ENCODE results near the gene C11orf71.

- TF ChIP-seq, protein P1, sequence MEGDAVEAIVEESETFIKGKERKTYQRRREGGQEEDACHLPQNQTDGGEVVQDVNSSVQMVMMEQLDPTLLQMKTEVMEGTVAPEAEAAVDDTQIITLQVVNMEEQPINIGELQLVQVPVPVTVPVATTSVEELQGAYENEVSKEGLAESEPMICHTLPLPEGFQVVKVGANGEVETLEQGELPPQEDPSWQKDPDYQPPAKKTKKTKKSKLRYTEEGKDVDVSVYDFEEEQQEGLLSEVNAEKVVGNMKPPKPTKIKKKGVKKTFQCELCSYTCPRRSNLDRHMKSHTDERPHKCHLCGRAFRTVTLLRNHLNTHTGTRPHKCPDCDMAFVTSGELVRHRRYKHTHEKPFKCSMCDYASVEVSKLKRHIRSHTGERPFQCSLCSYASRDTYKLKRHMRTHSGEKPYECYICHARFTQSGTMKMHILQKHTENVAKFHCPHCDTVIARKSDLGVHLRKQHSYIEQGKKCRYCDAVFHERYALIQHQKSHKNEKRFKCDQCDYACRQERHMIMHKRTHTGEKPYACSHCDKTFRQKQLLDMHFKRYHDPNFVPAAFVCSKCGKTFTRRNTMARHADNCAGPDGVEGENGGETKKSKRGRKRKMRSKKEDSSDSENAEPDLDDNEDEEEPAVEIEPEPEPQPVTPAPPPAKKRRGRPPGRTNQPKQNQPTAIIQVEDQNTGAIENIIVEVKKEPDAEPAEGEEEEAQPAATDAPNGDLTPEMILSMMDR (IDR thresholded peaks at IDR 0.05) = no peak
- no peak for TF ChIP-seq POLR2AphosphoS5 (IDR thresholded peaks at IDR 0.05)
Observed at GRCh38 chr11:114353443-114353842, 46.9 kb downstream of the C11orf71 start.

All from transverse colon (tissue), 4 donors.